ENCODE data around the gene SYNPO. TPM values are rescaled to one million over a fixed set of nuclear protein-coding genes. Genes with fewer than 3 reads are reported as not detected.

Gene SYNPO
- total and polyA plus RNA-seq, 5 donors from 2014 or later, result 0.07 TPM; not detected in 4

- H3K27ac Mint-ChIP-seq, result no peak overlapping the region
- H3K27ac ChIP-seq (ENCODE audit: insufficient read depth, low read length, poor library complexity, severe bottlenecking), result no peak overlapping the region
- H3K4me1 Mint-ChIP-seq, result peaks cover 0 to 3% (median 1%) of the 10 kb centered on the region in 4 donors
- no peaks in the 10 kb centered on the region for H3K9me3 ChIP-seq (ENCODE audit: control insufficient read depth in 2 of 2, low read length in 2 of 2)
- peaks cover 38% of the 10 kb centered on the region for H3K36me3 Mint-ChIP-seq
- no peaks in the 10 kb centered on the region for H3K27me3 ChIP-seq (ENCODE audit: control insufficient read depth, insufficient read depth, low read length)
- DNase-seq (no peak), ATAC-seq (ENCODE audit: low read depth in 2 of 2) (no peak)
- H3K4me3 Mint-ChIP-seq, result peak overlapping the region in 1 of 4 donors; percentile 22
- H3K9me3 Mint-ChIP-seq, result no peaks in the 10 kb centered on the region
- H3K4me3 ChIP-seq (ENCODE audit: low read depth, low read length), result no peak overlapping the region
- H3K36me3 ChIP-seq (ENCODE audit: control insufficient read depth, insufficient read depth, low read length), result peaks cover 34% of the 10 kb centered on the region
- H3K27me3 Mint-ChIP-seq, result no peaks in the 10 kb centered on the region
- H3K4me1 ChIP-seq (ENCODE audit: control insufficient read depth, insufficient read depth, low read length, poor library complexity, severe bottlenecking), result peaks cover under 1% of the 10 kb centered on the region
These were observed 66.4 kb downstream of the SYNPO start for GRCh38 chr5:150706776-150707390.

Other genes starting within 250 kb of the SYNPO start
- gene CD74, start 227.8 kb upstream of the SYNPO start, total RNA-seq, result 1,110 TPM
- gene CD74, start 227.8 kb upstream of the SYNPO start, polyA plus RNA-seq, result 1,000 to 10,000 TPM in 1 of 4 donors, 100 to 1,000 TPM in 3; 664 to 1,266 (median 896) TPM
- gene RPS14, start 190.9 kb upstream of the SYNPO start, total RNA-seq, result 3,121 TPM
- 1,000 to 10,000 TPM; 4,928 to 8,871 (median 7,502) TPM for gene RPS14, start 190.9 kb upstream of the SYNPO start, polyA plus RNA-seq
- gene NDST1, start 132.5 kb upstream of the SYNPO start, total RNA-seq, result 2.4 TPM
- gene NDST1, start 132.5 kb upstream of the SYNPO start, polyA plus RNA-seq, result not detected
- not detected for gene MYOZ3, start 20.6 kb downstream of the SYNPO start, total RNA-seq
- gene MYOZ3, start 20.6 kb downstream of the SYNPO start, polyA plus RNA-seq, result under 1 TPM in 2 of 4 donors, not detected in 2; 0.08 to 0.10 TPM
- 109 TPM for gene RBM22, start 60.4 kb downstream of the SYNPO start, total RNA-seq
- gene RBM22, start 60.4 kb downstream of the SYNPO start, polyA plus RNA-seq, result 10 to 100 TPM; 67.9 to 86.2 (median 70.3) TPM
- gene DCTN4, start 118.4 kb downstream of the SYNPO start, total RNA-seq, result 85.8 TPM
- gene DCTN4, start 118.4 kb downstream of the SYNPO start, polyA plus RNA-seq, result 10 to 100 TPM in 2 of 4 donors, 1 to 10 TPM in 2; 7.7 to 12.3 (median 9.5) TPM
- 3.8 TPM for gene SMIM3, start 138.1 kb downstream of the SYNPO start, total RNA-seq
- gene SMIM3, start 138.1 kb downstream of the SYNPO start, polyA plus RNA-seq, result 10 to 100 TPM in 1 of 4 donors, 1 to 10 TPM in 3; 3.7 to 12.2 (median 7.6) TPM
- gene IRGM, start 205.9 kb downstream of the SYNPO start, total RNA-seq, result 1.8 TPM
- 1 to 10 TPM in 2 of 4 donors, under 1 TPM in 2; 0.37 to 1.9 (median 1.4) TPM for gene IRGM, start 205.9 kb downstream of the SYNPO start, polyA plus RNA-seq

Data from CD4-positive, CD25-positive, alpha-beta regulatory T cell (primary cell).